NB4 (cell line): ENCODE data around the gene ADGRG1.

Source experiments
- DNase-seq: peaks from one replicate; pipeline ENCODE4 v3.0.0; 2010; ENCODE audit warnings: low read depth
- H3K4me3 ChIP-seq: one replicate; pipeline ENCODE4 v1.5.1; 2011; ENCODE audit warnings: mild to moderate bottlenecking, low read depth, low read length, moderate library complexity
- MYC ChIP-seq: IDR thresholded peaks from 2 replicates; pipeline ENCODE4 v1.6.1; 2011; ENCODE audit warnings: low read depth, low read length
- POLR2A ChIP-seq: IDR thresholded peaks from 2 replicates; pipeline ENCODE4 v1.6.1; 2011; ENCODE audit warnings: mild to moderate bottlenecking; ENCODE audit not compliant: insufficient read length; ENCODE audit errors: extremely low read depth
- TF ChIP-seq, protein P1 (sequence below): IDR thresholded peaks from one replicate; pipeline ENCODE4 v1.5.1; 2012; ENCODE audit warnings: low read depth, low read length
- TF ChIP-seq, protein P2 (sequence below): IDR thresholded peaks from 2 replicates; pipeline ENCODE4 v1.6.1; 2011; ENCODE audit warnings: low read depth, low read length

Gene ADGRG1

DNA sequence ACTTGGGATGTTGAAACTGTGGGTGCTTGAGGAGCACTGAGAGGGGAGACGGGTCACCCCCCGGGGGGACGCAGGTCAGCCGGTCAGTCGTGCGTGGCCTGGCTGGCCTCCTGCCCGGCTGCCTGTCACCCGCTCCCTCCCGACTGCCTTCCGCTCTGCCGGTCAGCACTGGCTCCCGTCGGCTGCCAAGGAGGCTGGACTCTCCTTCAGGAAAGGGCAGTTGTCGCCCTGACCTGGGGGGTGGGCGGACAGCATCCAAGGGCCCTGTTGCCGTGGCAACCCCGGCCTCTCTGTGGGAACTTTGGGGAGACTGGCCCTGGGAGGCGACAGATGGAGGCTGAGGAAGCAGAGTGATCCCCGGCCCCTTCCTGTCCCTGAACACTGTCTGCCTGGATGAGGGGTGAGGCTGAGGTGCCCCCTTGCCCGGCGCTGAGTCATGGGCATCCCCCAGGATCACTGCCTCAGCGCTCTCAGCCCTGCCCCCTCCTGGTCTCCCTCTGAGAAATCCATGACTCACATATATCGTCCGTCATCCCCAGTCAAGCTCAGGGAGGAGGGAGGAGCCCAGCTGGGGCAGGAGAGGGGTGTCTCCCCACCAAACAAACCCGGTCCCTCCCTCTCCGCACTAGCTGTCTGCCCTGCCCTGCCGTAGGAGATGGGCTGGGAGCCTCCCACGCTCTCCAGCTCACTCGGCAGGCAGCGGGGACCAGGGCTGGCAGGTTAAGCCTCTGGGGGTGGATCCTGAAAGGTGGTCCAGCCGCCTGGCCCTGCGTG, at the start of gene ADGRG1:
ADGRG1 (plus strand) TSS at position 623 of the 774 bp plus-strand sequence. CDS start 21,658 bp downstream, outside the sequence.
- H3K4me3 ChIP-seq: no peak within 1 kb of the TSS
- TF ChIP-seq, protein P1, sequence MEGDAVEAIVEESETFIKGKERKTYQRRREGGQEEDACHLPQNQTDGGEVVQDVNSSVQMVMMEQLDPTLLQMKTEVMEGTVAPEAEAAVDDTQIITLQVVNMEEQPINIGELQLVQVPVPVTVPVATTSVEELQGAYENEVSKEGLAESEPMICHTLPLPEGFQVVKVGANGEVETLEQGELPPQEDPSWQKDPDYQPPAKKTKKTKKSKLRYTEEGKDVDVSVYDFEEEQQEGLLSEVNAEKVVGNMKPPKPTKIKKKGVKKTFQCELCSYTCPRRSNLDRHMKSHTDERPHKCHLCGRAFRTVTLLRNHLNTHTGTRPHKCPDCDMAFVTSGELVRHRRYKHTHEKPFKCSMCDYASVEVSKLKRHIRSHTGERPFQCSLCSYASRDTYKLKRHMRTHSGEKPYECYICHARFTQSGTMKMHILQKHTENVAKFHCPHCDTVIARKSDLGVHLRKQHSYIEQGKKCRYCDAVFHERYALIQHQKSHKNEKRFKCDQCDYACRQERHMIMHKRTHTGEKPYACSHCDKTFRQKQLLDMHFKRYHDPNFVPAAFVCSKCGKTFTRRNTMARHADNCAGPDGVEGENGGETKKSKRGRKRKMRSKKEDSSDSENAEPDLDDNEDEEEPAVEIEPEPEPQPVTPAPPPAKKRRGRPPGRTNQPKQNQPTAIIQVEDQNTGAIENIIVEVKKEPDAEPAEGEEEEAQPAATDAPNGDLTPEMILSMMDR: no peak
- TF ChIP-seq POLR2A: no peak
- TF ChIP-seq MYC: no peak
- TF ChIP-seq, protein P2, sequence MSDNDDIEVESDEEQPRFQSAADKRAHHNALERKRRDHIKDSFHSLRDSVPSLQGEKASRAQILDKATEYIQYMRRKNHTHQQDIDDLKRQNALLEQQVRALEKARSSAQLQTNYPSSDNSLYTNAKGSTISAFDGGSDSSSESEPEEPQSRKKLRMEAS: no peak
- peak; percentile 86 for DNase-seq

DNA sequence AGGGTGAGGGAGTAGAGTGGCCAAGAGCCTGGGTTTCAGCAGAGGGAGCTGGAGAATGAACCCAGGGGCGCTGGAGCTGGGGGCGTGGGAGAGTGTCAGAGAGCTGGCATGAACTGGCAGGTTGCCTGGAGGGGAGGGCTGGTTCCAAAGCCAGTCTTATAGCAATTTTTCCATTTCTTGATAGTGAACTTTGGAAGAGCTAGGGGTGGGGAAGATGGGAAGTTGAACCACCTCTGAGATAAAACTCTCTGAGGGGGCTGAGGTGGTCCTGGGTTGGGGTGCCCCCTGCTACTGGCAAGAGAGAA, 49.1 kb upstream of the ADGRG1 start:
- TF ChIP-seq, protein P1: no peak
- TF ChIP-seq MYC: no peak
- TF ChIP-seq, protein P2: no peak
- no peak for TF ChIP-seq POLR2A
- DNase-seq: no peak
- no peak overlapping the region for H3K4me3 ChIP-seq

DNA sequence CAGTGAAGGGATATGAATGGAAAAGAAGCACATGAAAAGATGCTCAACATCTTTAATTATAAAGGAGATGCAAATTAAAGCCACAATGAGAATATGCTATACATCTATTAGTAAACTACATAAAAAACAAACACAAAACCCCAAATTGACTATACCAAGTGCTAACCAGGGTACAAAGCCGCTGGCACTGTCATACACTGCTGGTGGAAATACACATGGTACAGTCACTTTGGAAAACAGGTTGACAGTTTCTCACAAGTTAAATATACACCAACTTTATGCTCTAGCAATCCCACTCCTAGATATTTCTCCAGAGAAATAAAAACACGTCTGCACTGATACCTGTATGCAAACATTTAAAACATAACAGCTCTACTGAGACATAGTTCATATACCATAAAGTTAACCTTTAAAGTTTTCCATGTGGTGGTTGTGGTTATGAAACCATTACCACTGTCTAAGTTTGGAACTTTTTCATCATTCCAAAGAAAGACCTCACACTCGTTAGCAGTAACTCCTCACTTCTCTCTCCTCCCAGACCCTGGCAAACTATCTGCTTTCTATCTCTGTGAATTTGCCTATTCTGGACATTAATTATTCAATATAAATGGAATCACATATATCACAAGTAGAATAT, 43.3 kb upstream of the ADGRG1 start:
- TF ChIP-seq, protein P1: no peak
- TF ChIP-seq MYC: no peak
- TF ChIP-seq, protein P2: no peak
- no peak for DNase-seq
- H3K4me3 ChIP-seq: no peak overlapping the region

DNA sequence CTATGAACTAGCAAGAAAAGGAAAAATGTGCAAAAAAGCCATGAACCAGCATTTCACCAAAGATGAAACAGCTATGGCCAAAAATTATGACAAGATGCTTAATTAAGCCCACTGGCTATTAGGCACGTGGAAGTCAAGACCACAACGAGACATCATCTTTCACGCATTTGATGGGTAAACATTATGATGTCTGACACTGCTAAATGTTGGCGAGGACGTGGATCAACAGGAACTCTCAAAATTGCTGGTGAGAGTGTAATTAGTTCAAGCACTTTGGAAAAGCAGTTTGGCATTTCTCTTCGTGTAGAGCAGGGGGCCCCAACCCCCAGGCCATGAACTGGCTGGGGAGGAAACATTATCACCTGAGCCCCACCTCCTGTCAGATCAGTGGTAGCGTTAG, 39.6 kb upstream of the ADGRG1 start:
- TF ChIP-seq, protein P1: no peak
- TF ChIP-seq, protein P2: no peak
- TF ChIP-seq MYC: no peak
- TF ChIP-seq POLR2A: no peak
- no peak for DNase-seq
- H3K4me3 ChIP-seq: no peak overlapping the region

DNA sequence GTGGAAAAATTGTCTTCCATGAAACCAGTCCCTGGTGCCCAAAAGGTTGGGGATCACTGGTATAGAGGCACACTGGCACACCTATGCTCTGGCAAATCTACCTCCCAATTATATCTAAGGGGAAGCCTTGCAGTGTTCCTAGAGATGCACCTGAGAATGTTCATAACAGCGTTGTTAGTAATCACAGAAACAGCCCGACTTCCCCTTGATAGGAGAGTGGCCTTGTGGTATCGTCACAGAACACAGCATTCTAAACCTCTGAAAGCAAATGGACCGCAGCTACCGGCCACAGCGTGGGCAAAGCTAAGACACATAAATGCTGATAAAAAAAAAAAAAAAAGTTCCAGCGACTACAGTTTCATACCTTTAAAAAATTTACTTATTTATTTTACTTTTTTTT, 39.1 kb upstream of the ADGRG1 start:
- no peak for DNase-seq
- no peak overlapping the region for H3K4me3 ChIP-seq
- no peak for TF ChIP-seq POLR2A
- TF ChIP-seq, protein P2: no peak
- no peak for TF ChIP-seq MYC
- TF ChIP-seq, protein P1: no peak
